A673 (cell line): ENCODE data around the gene CHST4.

ENCODE experiments used
- CTCF ChIP-seq: fragments of 300-800, 200-600 bp; sonication (generic); conservative IDR thresholded peaks from 2 replicates; pipeline ENCODE4 v1.5.1; 2017; ENCODE audit warnings: low read depth, mild to moderate bottlenecking, antibody characterized with exemption, low read length, moderate library complexity, mixed read lengths
- EZH2 ChIP-seq: fragments of 200-600 bp; sonication (generic); IDR thresholded peaks from 2 replicates; pipeline ENCODE4 v1.6.1; 2017; ENCODE audit warnings: borderline replicate concordance, low read depth, mild to moderate bottlenecking, mixed read lengths, antibody characterized with exemption, low read length; ENCODE audit not compliant: poor library complexity, severe bottlenecking

GRCh38 chr16:71498031-71498430 lies 28.2 kb upstream of the CHST4 start:
- TF ChIP-seq CTCF: no peak
- TF ChIP-seq EZH2: no peak
